Activated naive CD8-positive, alpha-beta T cell treated with anti-CD3 and anti-CD28 coated beads, Interleukin-2, amount 10 ng/mL, durations not matched to agents 7 days and 5 days (primary cell): ENCODE data around the gene NPNT. TPM values are rescaled to one million over a fixed set of nuclear protein-coding genes. Genes with fewer than 3 reads are reported as not detected.
"Not testable (repeated sequence)": the region's sequence is repeated elsewhere in the genome, so short reads cannot be mapped to it uniquely, and the experiment has no call there.

Experiments used
- ATAC-seq: fragments of 150-1000 bp; cut with Tn5 transposase; one replicate; pipeline ENCODE4 v1.10.0; 2021; ENCODE audit warnings: low read depth, moderate library complexity
- POLR2A ChIA-PET: fragments of 350-600 bp; sonication (Branson Sonifier 250); formaldehyde crosslinking; loops from one replicate; lab custom pipeline; 2021; ENCODE audit warnings: antibody characterized with exemption; lab: Charles Lee
- DNase-seq: peaks from one replicate; pipeline ENCODE4 v3.0.0; 2021
- H3K27ac Mint-ChIP-seq: one replicate; pipeline ENCODE4 v1.8.0; 2022; ENCODE audit warnings: mild to moderate bottlenecking, mixed read lengths
- H3K27me3 Mint-ChIP-seq: one replicate; pipeline ENCODE4 v1.8.0; 2022; ENCODE audit warnings: mild to moderate bottlenecking, moderate library complexity, mixed read lengths
- H3K36me3 Mint-ChIP-seq: one replicate; pipeline ENCODE4 v1.8.0; 2021; ENCODE audit warnings: mild to moderate bottlenecking, mixed read lengths
- H3K4me1 Mint-ChIP-seq: one replicate; pipeline ENCODE4 v1.8.0; 2021; ENCODE audit warnings: mixed read lengths
- H3K4me3 Mint-ChIP-seq: one replicate; pipeline ENCODE4 v1.8.0; 2022; ENCODE audit warnings: mild to moderate bottlenecking, moderate library complexity, mixed read lengths
- H3K9me3 Mint-ChIP-seq: one replicate; pipeline ENCODE4 v1.8.0; 2021; ENCODE audit warnings: mixed read lengths
- total RNA-seq, 2 experiments: library from RNA; stranded (reverse); gene quantifications; one replicate each; pipeline ENCODE4 v1.2.3, GENCODE V29; 2021

Gene NPNT, protein sequence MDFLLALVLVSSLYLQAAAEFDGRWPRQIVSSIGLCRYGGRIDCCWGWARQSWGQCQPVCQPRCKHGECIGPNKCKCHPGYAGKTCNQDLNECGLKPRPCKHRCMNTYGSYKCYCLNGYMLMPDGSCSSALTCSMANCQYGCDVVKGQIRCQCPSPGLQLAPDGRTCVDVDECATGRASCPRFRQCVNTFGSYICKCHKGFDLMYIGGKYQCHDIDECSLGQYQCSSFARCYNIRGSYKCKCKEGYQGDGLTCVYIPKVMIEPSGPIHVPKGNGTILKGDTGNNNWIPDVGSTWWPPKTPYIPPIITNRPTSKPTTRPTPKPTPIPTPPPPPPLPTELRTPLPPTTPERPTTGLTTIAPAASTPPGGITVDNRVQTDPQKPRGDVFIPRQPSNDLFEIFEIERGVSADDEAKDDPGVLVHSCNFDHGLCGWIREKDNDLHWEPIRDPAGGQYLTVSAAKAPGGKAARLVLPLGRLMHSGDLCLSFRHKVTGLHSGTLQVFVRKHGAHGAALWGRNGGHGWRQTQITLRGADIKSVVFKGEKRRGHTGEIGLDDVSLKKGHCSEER
- total RNA-seq: not detected

DNA sequence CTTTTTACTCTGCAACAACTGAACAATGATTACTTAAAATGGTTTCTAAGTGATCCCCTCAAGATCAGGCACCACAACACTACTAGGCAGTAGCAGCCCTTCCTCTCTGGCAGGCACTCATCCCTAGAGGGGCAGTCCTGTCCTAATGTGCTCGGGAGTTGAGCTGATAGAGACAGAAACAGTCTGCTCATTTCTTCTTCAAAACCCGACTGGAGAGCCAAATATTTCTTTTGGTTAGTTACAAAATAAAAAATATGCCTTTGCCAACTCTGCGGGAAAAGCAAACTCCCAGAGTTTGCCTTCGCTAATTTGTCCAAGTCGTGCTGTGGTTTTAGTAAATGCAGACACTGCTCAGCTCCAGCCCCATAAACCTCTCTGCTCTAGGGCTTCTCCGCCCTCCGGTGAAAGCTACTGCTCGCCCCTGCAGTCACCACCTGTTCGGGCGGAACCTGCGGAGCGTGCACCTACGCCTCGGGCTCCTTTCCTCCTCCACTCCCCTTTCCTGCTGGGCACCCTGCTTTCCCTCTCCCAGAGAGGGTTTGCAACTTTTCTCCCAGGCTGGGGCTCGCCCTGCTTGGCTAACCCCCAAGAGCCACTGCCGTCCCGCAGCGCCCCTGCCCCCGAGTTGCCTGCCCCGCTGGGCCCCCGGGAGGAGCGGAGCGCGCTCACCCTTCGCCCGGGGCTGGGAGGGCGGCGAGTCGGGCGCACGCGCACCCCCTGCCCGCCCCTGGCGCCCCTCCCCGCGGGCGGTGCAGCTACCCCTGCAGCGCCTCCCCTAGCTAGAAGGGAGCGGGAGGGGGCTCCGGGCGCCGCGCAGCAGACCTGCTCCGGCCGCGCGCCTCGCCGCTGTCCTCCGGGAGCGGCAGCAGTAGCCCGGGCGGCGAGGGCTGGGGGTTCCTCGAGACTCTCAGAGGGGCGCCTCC lies at the start of gene NPNT:
TSS of gene NPNT (plus strand) at position 812 of the 923 bp plus-strand sequence. CDS start 182 bp downstream, outside the sequence.
- peak; percentile 28 for DNase-seq
- POLR2A ChIA-PET: no interaction called here
- Mint-ChIP-seq H3K4me3 (peak within 1 kb of the TSS; percentile 55), H3K9me3 (peaks cover 5% of the 10 kb centered on the region), H3K4me1 (peaks cover 7% of the 10 kb centered on the region), H3K27ac (no peak within 1 kb of the TSS), H3K27me3 (peaks cover 83% of the 10 kb centered on the region), H3K36me3 (no peaks in the 10 kb centered on the region)
- no peak for ATAC-seq

GRCh38 chr4:105845559-105845958 lies 49.7 kb upstream of the NPNT start:
- Mint-ChIP-seq H3K36me3 (peaks cover 11% of the 10 kb centered on the region), H3K4me1 (no peaks in the 10 kb centered on the region), H3K27me3 (no peaks in the 10 kb centered on the region), H3K27ac (no peak overlapping the region), H3K9me3 (no peaks in the 10 kb centered on the region), H3K4me3 (no peak overlapping the region)
- POLR2A ChIA-PET: no interaction called here
- DNase-seq (no peak), ATAC-seq (no peak)

GRCh38 chr4:105848359-105848758 lies 46.9 kb upstream of the NPNT start:
- H3K27me3 Mint-ChIP-seq, H3K27ac Mint-ChIP-seq, DNase-seq, H3K36me3 Mint-ChIP-seq, H3K4me3 Mint-ChIP-seq, ATAC-seq, H3K4me1 Mint-ChIP-seq, H3K9me3 Mint-ChIP-seq, POLR2A ChIA-PET: not testable (repeated sequence)

DNA sequence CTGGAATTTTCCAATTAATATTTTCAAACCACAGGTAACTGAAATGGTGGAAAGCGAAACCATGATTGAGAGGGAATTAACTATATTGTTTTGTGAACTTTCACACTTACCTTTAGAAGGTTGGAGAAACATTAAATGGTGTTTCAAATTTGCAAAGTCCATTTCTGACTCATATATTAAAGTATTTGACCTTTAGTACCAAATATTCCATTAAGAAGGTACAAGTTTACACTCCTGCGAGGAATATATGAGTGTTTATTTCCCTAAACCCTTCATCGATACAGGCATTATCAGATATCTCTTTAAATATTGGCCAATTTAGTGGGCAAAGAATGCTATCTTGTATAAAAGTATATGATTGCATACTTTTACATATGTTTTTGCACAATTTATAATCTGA lies 44.1 kb upstream of the NPNT start:
- peaks cover 6% of the 10 kb centered on the region for H3K9me3 Mint-ChIP-seq
- DNase-seq (no peak), ATAC-seq (no peak)
- H3K4me3 Mint-ChIP-seq: no peak overlapping the region
- H3K36me3 Mint-ChIP-seq: peaks cover 5% of the 10 kb centered on the region
- POLR2A ChIA-PET: no interaction called here
- no peaks in the 10 kb centered on the region for H3K27me3 Mint-ChIP-seq
- H3K4me1 Mint-ChIP-seq: no peaks in the 10 kb centered on the region
- H3K27ac Mint-ChIP-seq: no peak overlapping the region

DNA sequence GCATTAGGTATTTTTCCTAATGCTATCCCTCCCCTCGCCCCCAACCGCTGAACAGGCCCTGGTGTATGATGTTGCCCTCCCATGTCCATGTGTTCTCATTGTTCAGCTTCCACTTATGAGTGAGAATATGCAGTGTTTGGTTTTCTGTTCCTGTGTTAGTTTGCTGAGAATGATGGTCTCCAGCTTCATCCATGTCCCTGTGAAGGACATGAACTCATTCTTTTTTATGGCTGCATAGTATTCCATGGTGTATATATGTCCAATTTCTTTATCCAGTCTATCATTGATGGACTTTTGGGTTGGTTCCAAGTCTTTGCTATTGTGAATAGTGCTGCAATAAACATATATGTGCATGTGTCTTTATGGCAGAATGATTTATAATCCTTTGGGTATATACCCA lies 43.0 kb upstream of the NPNT start:
- H3K4me3 Mint-ChIP-seq, DNase-seq, H3K9me3 Mint-ChIP-seq, H3K4me1 Mint-ChIP-seq, POLR2A ChIA-PET, H3K27ac Mint-ChIP-seq, ATAC-seq, H3K36me3 Mint-ChIP-seq, H3K27me3 Mint-ChIP-seq: not testable (repeated sequence)

DNA sequence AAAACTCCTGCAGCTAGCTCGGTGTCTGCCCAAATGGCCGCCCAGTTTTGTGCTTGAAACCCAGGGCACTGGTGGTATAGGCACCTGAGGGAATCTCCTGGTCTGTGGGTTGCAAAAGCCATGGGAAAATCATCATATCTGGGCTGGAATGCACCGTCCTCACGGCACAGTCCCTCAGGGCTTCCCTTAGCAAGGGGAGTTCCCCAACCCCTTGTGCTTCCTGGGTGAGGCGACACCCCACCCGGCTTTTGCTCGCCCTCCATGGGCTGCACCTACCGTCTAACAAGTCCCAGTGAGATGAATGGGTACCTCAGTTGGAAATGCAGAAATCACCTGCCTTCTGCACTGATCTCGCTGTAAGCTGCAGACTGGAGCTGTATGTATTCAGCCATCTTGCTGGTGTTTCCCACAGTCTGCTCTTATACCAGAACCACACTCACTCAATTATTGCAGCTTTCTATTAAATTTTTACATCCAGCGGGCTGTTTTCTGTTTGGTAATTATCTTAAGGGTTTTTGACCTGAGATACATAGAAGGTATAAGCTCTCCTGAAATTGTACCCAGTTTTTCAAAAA lies 36.7 kb upstream of the NPNT start:
- no peak overlapping the region for H3K4me3 Mint-ChIP-seq
- no peaks in the 10 kb centered on the region for H3K27me3 Mint-ChIP-seq
- ATAC-seq (no peak), DNase-seq (no peak)
- no peaks in the 10 kb centered on the region for H3K4me1 Mint-ChIP-seq
- peaks cover 6% of the 10 kb centered on the region for H3K36me3 Mint-ChIP-seq
- POLR2A ChIA-PET: no interaction called here
- H3K9me3 Mint-ChIP-seq: peaks cover 18% of the 10 kb centered on the region
- no peak overlapping the region for H3K27ac Mint-ChIP-seq

DNA sequence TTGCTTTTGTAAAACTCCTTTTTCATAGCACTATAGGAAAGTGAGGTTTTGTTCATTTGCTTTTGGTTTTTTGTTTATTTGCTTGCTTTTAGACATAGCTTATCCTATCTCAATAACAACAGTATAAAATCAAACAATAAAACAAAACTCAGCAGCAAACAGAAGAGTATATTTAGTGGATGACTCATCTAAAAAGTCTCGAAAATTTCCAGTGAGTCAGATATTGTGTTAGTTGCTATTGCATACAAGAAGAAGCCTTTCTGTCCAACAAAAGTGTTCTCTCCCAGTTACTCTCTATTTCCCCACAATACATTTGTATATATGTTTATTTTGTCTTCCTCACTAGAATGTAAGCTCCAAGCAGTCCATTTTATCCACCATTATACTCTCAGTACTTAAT lies 36.0 kb upstream of the NPNT start:
- no peak for ATAC-seq

DNA sequence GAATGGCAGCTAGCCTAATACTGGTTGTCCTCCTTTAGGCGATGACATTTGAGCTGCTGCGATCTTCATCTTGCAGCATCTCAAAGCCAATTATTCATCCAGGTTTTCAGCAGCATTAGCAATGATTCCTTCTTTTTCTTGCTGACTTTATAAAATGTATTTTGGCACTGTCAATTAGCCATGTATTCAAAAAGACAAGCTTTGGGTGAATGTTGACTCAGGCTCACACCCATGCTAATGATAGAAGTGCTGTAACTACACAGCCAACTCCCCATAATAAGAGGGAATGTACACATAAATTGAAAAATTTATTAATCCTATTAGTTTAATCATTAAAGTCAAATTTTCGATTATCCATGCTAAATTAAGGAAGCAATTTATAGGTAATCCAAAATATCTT lies 24.3 kb upstream of the NPNT start:
- no peaks in the 10 kb centered on the region for H3K9me3 Mint-ChIP-seq
- H3K4me1 Mint-ChIP-seq: no peaks in the 10 kb centered on the region
- ATAC-seq (no peak), DNase-seq (no peak)
- no peaks in the 10 kb centered on the region for H3K36me3 Mint-ChIP-seq
- no peak overlapping the region for H3K27ac Mint-ChIP-seq
- POLR2A ChIA-PET: no interaction called here
- H3K4me3 Mint-ChIP-seq: no peak overlapping the region
- H3K27me3 Mint-ChIP-seq: no peaks in the 10 kb centered on the region

More for the DNA sequence above, 36.0 kb upstream of the NPNT start:
- POLR2A ChIA-PET: no interaction called here
- Mint-ChIP-seq H3K4me1 (no peaks in the 10 kb centered on the region), H3K36me3 (peaks cover 6% of the 10 kb centered on the region), H3K4me3 (no peak overlapping the region), H3K9me3 (peaks cover 16% of the 10 kb centered on the region), H3K27me3 (no peaks in the 10 kb centered on the region), H3K27ac (no peak overlapping the region)
- DNase-seq: no peak

DNA sequence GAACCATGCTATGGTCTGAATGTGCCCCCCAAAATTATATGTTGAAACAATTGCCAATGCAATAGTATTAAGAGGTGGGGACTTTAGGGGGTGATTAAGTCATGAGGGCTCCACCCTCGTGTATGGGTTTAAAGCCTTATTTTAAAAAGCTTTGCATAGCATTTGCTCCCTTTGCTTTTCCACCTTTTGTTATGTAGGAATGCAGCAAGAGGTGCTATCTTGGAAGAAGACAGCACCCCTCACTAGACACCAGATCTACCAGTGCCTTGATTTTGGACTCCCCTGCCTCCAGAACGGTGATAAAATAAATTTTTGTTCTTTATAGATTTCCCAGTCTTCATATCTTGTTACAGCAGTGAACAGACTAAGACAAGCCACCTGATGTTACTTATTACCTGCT lies 23.3 kb upstream of the NPNT start:
- ATAC-seq (no peak), DNase-seq (no peak)
- no peak overlapping the region for H3K27ac Mint-ChIP-seq
- H3K27me3 Mint-ChIP-seq: no peaks in the 10 kb centered on the region
- no peaks in the 10 kb centered on the region for H3K9me3 Mint-ChIP-seq
- H3K4me3 Mint-ChIP-seq: no peak overlapping the region
- no peaks in the 10 kb centered on the region for H3K36me3 Mint-ChIP-seq
- POLR2A ChIA-PET: no interaction called here
- H3K4me1 Mint-ChIP-seq: no peaks in the 10 kb centered on the region

- H3K36me3 Mint-ChIP-seq: no peaks in the 10 kb centered on the region
- no peak overlapping the region for H3K27ac Mint-ChIP-seq
- POLR2A ChIA-PET: no interaction called here
- peaks cover 4% of the 10 kb centered on the region for H3K27me3 Mint-ChIP-seq
- no peaks in the 10 kb centered on the region for H3K4me1 Mint-ChIP-seq
- ATAC-seq: no peak
- no peak overlapping the region for H3K4me3 Mint-ChIP-seq
- no peaks in the 10 kb centered on the region for H3K9me3 Mint-ChIP-seq
- no peak for DNase-seq
Observed at GRCh38 chr4:105875233-105875632, 20.0 kb upstream of the NPNT start.

GRCh38 chr4:105878668-105879067 lies 16.6 kb upstream of the NPNT start:
- DNase-seq: no peak
- no peak overlapping the region for H3K4me3 Mint-ChIP-seq
- H3K4me1 Mint-ChIP-seq: no peaks in the 10 kb centered on the region
- no peak overlapping the region for H3K27ac Mint-ChIP-seq
- no peaks in the 10 kb centered on the region for H3K36me3 Mint-ChIP-seq
- POLR2A ChIA-PET: no interaction called here
- H3K27me3 Mint-ChIP-seq: peaks cover 9% of the 10 kb centered on the region
- H3K9me3 Mint-ChIP-seq: no peaks in the 10 kb centered on the region
- ATAC-seq: no peak

DNA sequence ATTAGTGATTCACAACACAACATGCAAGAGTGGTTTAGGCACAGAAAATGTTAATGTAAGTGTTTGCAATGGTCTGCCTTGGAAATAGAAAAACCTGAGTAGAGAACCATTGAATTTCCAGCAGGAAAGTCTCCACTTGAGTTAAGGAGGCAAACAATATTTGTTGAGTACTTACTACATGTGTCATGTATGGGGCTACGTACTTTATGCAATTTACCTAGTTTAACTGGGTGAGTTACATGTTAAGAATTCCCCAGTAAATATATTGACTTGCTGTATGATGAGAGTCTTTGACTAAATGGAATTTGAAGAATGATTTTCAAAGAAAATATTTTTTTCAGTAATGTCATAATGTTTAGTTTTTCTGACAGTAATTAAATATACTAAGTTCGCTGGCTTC lies 7.8 kb upstream of the NPNT start:
- H3K27me3 Mint-ChIP-seq: peaks cover 21% of the 10 kb centered on the region
- H3K4me1 Mint-ChIP-seq: no peaks in the 10 kb centered on the region
- no peak overlapping the region for H3K27ac Mint-ChIP-seq
- H3K4me3 Mint-ChIP-seq: no peak overlapping the region
- DNase-seq (no peak), ATAC-seq (no peak)
- no peaks in the 10 kb centered on the region for H3K36me3 Mint-ChIP-seq
- POLR2A ChIA-PET: no interaction called here
- peaks cover 9% of the 10 kb centered on the region for H3K9me3 Mint-ChIP-seq
